Mesothelial cell of epicardium (in vitro differentiated cells): Measurements from ENCODE around the gene TMEM14C. TPM values are rescaled to one million over a fixed set of nuclear protein-coding genes. Genes with fewer than 3 reads are reported as not detected.

Source experiments
- DNase-seq, 2 experiments: peaks; one replicate each; pipeline ENCODE4 v3.0.0; 2021; ENCODE audit warnings: low spot score in 2 of 2; ENCODE audit not compliant: unreplicated experiment in 2 of 2
- H3K27ac Mint-ChIP-seq: 2 replicates; pipeline ENCODE4 v1.8.0; 2021; ENCODE audit warnings: mixed read lengths
- H3K27me3 Mint-ChIP-seq: 2 replicates; pipeline ENCODE4 v1.8.0; 2021; ENCODE audit warnings: low read depth, mixed read lengths
- H3K36me3 Mint-ChIP-seq: 2 replicates; pipeline ENCODE4 v1.8.0; 2021; ENCODE audit warnings: mixed read lengths
- H3K4me1 Mint-ChIP-seq: 2 replicates; pipeline ENCODE4 v1.8.0; 2021; ENCODE audit warnings: mixed read lengths
- H3K4me3 Mint-ChIP-seq: 2 replicates; pipeline ENCODE4 v1.8.0; 2021; ENCODE audit warnings: mild to moderate bottlenecking, moderate library complexity, mixed read lengths
- H3K9me3 Mint-ChIP-seq: 2 replicates; pipeline ENCODE4 v1.8.0; 2021; ENCODE audit warnings: mixed read lengths
- total RNA-seq: library from RNA; stranded (reverse); gene quantifications from 3 replicates; pipeline ENCODE4 v1.2.1, GENCODE V29; 2021
- TF ChIP-seq, protein P1 (sequence below): fragments of 200-600 bp; sonication (generic); IDR thresholded peaks from one replicate; pipeline ENCODE4 v1.5.0; 2021; ENCODE audit warnings: antibody characterized with exemption; ENCODE audit not compliant: unreplicated experiment

TMEM14C gene
- total RNA-seq, 1 donor from 2014 or later = 74.4 TPM

DNA sequence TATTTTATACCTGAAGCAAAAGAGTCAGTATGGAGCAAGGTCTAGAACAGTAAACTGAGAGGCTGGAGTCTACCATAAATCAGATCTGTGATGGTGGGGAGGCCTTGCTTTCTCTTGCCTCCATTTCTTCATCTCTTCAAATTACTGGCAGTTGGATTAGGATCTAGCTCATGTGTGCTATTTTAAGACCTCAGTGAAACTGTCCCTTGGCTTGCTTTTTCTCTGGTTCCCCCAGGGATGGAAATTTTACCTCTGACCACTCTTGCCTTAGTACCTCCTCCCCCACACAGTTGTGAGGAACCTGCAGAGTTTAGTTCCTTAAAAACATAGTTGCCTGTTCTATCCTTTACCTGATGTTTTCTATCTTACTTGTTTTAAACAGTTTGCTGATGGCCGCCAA lies 33.2 kb downstream of the TMEM14C start:
- Mint-ChIP-seq H3K4me1 (peaks cover 10% of the 10 kb centered on the region), H3K9me3 (no peaks in the 10 kb centered on the region), H3K27ac (no peak overlapping the region), H3K4me3 (no peak overlapping the region), H3K36me3 (peaks cover 44% of the 10 kb centered on the region), H3K27me3 (no peaks in the 10 kb centered on the region)
- DNase-seq = no peak
- TF ChIP-seq, protein P1, sequence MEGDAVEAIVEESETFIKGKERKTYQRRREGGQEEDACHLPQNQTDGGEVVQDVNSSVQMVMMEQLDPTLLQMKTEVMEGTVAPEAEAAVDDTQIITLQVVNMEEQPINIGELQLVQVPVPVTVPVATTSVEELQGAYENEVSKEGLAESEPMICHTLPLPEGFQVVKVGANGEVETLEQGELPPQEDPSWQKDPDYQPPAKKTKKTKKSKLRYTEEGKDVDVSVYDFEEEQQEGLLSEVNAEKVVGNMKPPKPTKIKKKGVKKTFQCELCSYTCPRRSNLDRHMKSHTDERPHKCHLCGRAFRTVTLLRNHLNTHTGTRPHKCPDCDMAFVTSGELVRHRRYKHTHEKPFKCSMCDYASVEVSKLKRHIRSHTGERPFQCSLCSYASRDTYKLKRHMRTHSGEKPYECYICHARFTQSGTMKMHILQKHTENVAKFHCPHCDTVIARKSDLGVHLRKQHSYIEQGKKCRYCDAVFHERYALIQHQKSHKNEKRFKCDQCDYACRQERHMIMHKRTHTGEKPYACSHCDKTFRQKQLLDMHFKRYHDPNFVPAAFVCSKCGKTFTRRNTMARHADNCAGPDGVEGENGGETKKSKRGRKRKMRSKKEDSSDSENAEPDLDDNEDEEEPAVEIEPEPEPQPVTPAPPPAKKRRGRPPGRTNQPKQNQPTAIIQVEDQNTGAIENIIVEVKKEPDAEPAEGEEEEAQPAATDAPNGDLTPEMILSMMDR = no peak

DNA sequence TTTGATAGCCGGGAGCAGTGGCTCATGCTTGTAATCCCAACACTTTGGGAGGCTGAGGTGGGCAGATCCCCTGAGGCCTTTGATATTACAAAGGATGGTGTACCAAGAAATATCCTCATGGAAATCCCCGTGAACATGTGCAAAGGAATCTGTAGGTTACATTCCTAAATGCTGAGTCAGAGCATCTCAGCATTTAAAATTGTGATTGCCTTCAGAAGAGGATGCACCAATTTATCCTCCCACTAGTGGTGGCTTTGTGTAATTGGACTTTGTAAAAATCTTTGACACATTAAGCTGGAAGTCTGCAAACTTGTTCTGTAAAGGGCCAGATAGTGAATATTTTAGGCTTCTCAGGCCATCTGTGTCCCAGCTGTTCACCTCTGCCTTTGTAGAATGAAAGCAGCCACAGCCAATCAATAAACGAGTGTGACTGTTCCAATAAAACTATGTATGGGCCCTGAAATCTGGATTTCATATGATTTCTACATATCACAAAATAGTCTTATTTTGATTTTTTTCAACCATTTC lies 36.5 kb downstream of the TMEM14C start:
- no peaks in the 10 kb centered on the region for H3K27me3 Mint-ChIP-seq
- TF ChIP-seq, protein P1 = peak; percentile 81
- no peaks in the 10 kb centered on the region for H3K9me3 Mint-ChIP-seq
- peak overlapping the region; percentile 97 for H3K27ac Mint-ChIP-seq
- H3K4me1 Mint-ChIP-seq = peaks cover 10% of the 10 kb centered on the region
- H3K36me3 Mint-ChIP-seq = peaks cover 36% of the 10 kb centered on the region
- no peak for DNase-seq
- no peak overlapping the region for H3K4me3 Mint-ChIP-seq

- TF ChIP-seq, protein P1 = no peak
- peaks cover 10% of the 10 kb centered on the region for H3K4me1 Mint-ChIP-seq
- no peak overlapping the region for H3K4me3 Mint-ChIP-seq
- no peaks in the 10 kb centered on the region for H3K9me3 Mint-ChIP-seq
- peaks cover 31% of the 10 kb centered on the region for H3K36me3 Mint-ChIP-seq
- H3K27ac Mint-ChIP-seq = peak overlapping the region; percentile 97
- H3K27me3 Mint-ChIP-seq = no peaks in the 10 kb centered on the region
- DNase-seq = no peak
Observed at GRCh38 chr6:10759884-10760329, 37.0 kb downstream of the TMEM14C start.

DNA sequence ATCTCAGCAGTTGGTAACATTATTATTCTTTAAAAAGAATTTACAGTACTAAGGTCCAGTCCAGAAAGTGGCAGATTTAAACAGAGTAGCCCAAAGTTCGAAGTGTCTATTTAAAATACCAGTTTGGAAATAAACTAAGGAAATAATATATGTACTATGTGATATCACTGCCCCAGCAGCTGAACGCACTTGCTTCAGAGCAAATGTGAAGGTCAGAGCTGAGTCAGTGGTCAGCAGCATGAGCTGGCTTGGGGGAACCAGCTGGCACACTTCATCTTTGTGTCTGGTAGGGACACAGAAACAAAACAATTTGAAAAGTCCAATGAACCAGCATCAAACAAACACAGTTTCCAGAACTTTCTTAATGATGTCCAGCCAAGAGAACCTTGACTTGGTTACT lies 40.1 kb downstream of the TMEM14C start:
- H3K9me3 Mint-ChIP-seq = no peaks in the 10 kb centered on the region
- TF ChIP-seq, protein P1 = no peak
- H3K27me3 Mint-ChIP-seq = no peaks in the 10 kb centered on the region
- peaks cover 10% of the 10 kb centered on the region for H3K4me1 Mint-ChIP-seq
- peaks cover 13% of the 10 kb centered on the region for H3K36me3 Mint-ChIP-seq
- H3K4me3 Mint-ChIP-seq = no peak overlapping the region
- DNase-seq = no peak
- no peak overlapping the region for H3K27ac Mint-ChIP-seq

DNA sequence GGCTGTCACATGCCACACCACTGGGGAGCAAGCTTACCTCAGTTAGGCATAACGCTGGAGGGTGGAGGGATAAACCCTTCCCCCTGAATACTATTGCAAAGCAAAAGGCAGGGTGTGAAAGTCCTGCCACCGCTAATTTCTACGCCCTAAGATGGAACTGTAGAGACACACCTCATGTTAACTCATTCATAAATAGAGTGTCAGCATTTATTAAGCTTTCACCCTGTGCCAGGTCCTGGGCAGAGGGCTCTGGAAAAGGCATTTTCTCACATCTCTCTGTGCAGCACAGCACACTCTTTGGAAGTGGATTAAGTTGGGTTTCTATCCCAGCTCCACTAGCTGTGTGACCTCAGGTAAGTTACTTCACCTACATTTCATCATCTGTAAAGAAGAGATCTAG lies 46.5 kb downstream of the TMEM14C start:
- H3K4me3 Mint-ChIP-seq = no peak overlapping the region
- TF ChIP-seq, protein P1 = no peak
- no peak overlapping the region for H3K27ac Mint-ChIP-seq
- no peaks in the 10 kb centered on the region for H3K4me1 Mint-ChIP-seq
- DNase-seq = no peak
- peaks cover 19% of the 10 kb centered on the region for H3K36me3 Mint-ChIP-seq
- H3K9me3 Mint-ChIP-seq = no peaks in the 10 kb centered on the region
- no peaks in the 10 kb centered on the region for H3K27me3 Mint-ChIP-seq
